GM15510 (cell line): ENCODE results near the gene EFNA4.

Source experiments
- POLR2A ChIP-seq: IDR thresholded peaks from 3 replicates; pipeline ENCODE4 v1.6.1; 2011; ENCODE audit warnings: borderline replicate concordance; ENCODE audit not compliant: insufficient read length; ENCODE audit errors: extremely low read depth

Gene EFNA4

GRCh38 chr1:155104605-155105534 is 41.3 kb downstream of the EFNA4 start:
- TF ChIP-seq POLR2A: no peak

DNA sequence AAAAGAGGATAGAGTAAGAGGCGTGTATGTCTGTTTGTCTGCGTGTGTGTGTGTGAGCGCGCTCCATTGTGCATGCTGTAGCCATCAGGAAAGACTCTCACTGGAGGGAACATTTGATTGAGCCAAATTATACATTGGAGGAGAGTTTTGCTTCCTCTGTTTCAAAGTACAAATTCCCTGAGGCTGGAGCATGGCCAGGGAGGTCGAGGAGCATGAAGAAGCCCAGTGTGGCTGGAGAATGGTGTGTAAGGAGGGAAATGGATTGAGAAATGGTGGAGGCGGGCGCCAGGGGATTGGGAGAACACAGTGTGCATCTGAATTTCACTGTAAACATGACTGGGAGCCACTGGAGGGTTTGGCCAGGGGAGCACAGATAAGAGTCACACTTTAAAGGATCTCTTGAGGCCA is 42.1 kb downstream of the EFNA4 start:
- no peak for TF ChIP-seq POLR2A

- no peak for TF ChIP-seq POLR2A
Measured at GRCh38 chr1:155106862-155107261, 43.3 kb downstream of the EFNA4 start.

DNA sequence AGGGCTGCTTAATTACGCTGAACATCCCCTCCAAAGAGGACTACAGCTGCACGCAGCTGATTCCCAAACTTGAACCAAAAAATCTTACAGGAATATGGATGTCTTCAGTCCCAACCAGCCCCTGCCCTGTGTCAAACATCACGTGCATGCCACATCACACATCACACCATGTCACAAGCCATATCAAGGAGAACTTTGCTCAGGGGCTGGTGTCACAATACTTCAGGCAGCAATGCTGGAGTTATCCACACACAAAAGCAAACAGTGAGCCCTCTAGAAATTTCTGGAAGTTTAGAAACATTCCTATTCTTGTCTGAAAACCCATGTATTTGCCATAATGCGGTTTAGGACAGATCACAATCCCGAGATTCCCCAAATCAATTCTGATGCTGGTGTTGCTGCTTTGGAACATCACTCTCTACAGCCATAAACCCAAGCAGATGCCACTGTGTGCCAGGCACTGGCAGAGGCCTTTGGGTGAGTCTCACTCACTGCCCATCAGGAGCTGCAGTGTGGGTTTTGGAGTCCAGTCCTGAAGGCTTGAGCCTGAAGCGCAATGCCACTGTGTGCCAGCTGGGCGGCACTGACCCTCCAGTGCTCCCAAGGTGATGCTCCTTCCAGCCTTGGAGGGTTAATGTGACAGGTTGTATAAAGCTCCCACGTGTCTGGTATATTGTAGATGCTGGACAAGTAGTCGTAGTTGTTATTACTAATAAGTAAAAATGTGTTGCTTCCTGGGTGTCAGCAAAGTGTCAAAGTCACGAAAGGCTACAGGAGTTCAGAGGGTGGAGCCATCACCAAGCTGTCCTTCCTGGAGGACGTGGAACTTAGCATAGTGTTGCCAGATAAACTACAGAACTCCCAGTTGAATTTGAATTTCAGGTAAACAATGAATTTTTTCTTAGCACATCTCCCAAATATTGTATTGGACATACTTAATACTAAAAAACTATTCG is 44.0 kb downstream of the EFNA4 start:
- no peak for TF ChIP-seq POLR2A

DNA sequence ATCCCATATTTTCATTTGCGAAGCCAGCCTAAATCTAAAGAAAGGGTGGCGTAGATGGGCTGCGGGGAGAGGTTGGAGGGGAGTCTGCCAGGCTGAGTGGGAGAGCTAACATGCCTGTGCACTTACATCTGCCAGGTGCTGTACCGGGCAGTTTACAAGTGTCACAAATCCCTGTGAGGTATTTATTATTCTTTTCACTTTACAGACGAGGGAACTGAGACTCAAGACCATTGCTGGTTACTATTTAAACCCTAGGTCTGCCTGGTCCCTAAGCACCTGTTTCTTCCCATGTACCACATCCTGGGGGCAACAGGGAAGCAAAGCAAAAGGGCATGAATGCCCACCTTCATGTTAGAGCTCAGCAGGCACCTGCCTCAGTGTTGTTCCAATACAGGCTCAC is 44.8 kb downstream of the EFNA4 start:
- no peak for TF ChIP-seq POLR2A

- TF ChIP-seq POLR2A: no peak
Measured at GRCh38 chr1:155110381-155110780, 46.8 kb downstream of the EFNA4 start.

- TF ChIP-seq POLR2A: no peak
Measured at GRCh38 chr1:155110826-155111225, 47.3 kb downstream of the EFNA4 start.

GRCh38 chr1:155113450-155113980 is 50.0 kb downstream of the EFNA4 start:
- TF ChIP-seq POLR2A: no peak

DNA sequence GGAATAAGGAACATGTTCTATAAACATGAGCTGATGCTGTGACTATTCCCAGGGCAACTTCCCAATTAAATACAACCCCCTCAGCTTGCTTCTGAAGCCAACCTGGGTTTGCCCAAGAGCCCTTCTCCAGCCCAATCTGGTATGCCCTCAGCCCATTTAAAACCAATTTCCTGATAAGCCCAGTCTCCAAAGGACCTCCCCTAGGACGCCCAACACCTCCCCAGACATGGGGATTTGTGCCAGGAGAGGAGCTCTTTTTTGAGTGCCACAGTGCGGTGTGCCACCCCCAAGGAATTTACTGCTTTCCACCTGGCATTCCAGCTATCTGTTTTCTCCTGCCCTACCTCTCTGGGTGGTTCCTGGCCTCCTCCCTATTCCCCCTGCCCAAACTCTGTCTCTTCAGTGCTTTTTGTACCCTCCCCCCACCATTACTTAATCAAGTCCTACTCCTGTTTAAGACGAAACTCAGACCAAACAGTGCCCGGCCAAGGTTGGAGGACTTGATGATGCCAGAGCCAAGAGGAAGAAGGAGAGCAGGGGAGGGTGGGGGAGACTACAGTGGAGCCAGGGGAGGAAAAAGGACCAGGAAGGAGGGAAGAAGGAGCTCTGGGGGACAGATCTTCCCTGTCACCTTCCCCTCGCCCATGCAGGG is 52.7 kb downstream of the EFNA4 start:
- no peak for TF ChIP-seq POLR2A

- no peak for TF ChIP-seq POLR2A
Measured at GRCh38 chr1:155117610-155118009, 54.1 kb downstream of the EFNA4 start.
